Panc1 (cell line): Measurements from ENCODE around the gene FBXW8. TPM values are rescaled to one million over a fixed set of nuclear protein-coding genes. Genes with fewer than 3 reads are reported as not detected.

ENCODE experiments used
- ATAC-seq: fragments of 200-7000 bp; cut with Tn5 transposase; 2 replicates; pipeline ENCODE4 v1.9.1; 2020; ENCODE audit warnings: mild to moderate bottlenecking, moderate library complexity
- Bru-seq: library from RNA; stranded (reverse); fragments of 400-500 nt; gene quantifications from one replicate; lab custom pipeline; 2021; lab: Mats Ljungman, UMichigan
- BruChase-seq, 2 experiments: library from RNA; stranded (reverse); fragments of 400-500 nt; gene quantifications; one replicate each; lab custom pipeline; 2021; lab: Mats Ljungman, UMichigan
- BruUV-seq: library from RNA; stranded (reverse); fragments of 400-500 nt; replicated peaks from 2 replicates; lab custom pipeline; 2021; lab: Mats Ljungman, UMichigan
- CTCF ChIA-PET: fragments of 300-600 bp; sonication (Branson Sonifier 250); formaldehyde crosslinking; loops from one replicate; lab custom pipeline; 2022; ENCODE audit warnings: antibody characterized with exemption; lab: Charles Lee
- POLR2A ChIA-PET: fragments of 300-600 bp; sonication (Branson Sonifier 250); formaldehyde crosslinking; loops from one replicate; lab custom pipeline; 2022; ENCODE audit warnings: antibody characterized with exemption; lab: Charles Lee
- DNase-seq: peaks from one replicate; pipeline ENCODE4 v3.0.0-alpha.2; 2010; ENCODE audit warnings: low read depth, low spot score
- H3K27ac ChIP-seq: 2 replicates; pipeline ENCODE4 v1.5.1; 2011; ENCODE audit warnings: mild to moderate bottlenecking, low read length, inconsistent platforms
- H3K27me3 ChIP-seq: fragments of 200-500 bp; sonication (Bioruptor generic); 2 replicates; pipeline ENCODE4 v1.6.0; 2014; ENCODE audit warnings: low read length, inconsistent platforms; ENCODE audit not compliant: control insufficient read depth, insufficient read depth
- H3K36me3 ChIP-seq: fragments of 200-500 bp; sonication (Bioruptor generic); 2 replicates; pipeline ENCODE4 v1.5.1; 2014; ENCODE audit warnings: inconsistent platforms, mild to moderate bottlenecking, low read length, moderate library complexity; ENCODE audit not compliant: control insufficient read depth, insufficient read depth
- H3K4me1 ChIP-seq: 2 replicates; pipeline ENCODE4 v1.5.1; 2011; ENCODE audit warnings: inconsistent platforms, mild to moderate bottlenecking, low read length, moderate library complexity; ENCODE audit not compliant: control insufficient read depth, insufficient read depth
- H3K4me3 ChIP-seq, 2 experiments: 2 replicates each; pipeline ENCODE4 v1.5.1; 2011 to 2012; ENCODE audit warnings: low read depth in 2 of 2, low read length in 2 of 2, mild to moderate bottlenecking in 2 of 2, inconsistent platforms in 1 of 2, moderate library complexity in 1 of 2
- H3K9me3 ChIP-seq: fragments of 200-500 bp; sonication (Bioruptor generic); 2 replicates; pipeline ENCODE4 v1.5.1; 2014; ENCODE audit warnings: low read depth, mild to moderate bottlenecking, inconsistent platforms, low read length, moderate library complexity; ENCODE audit not compliant: control insufficient read depth, insufficient read depth
- CTCF ChIP-seq: fragments of 450-650 bp; IDR thresholded peaks from 2 replicates; pipeline ENCODE4 v1.5.1; 2017; ENCODE audit warnings: mild to moderate bottlenecking
- POLR2AphosphoS5 ChIP-seq: IDR thresholded peaks from 2 replicates; pipeline ENCODE4 v1.6.1; 2012; ENCODE audit warnings: mild to moderate bottlenecking, low read depth, low read length, moderate library complexity
- REST ChIP-seq, 2 experiments: IDR thresholded peaks; 2 replicates each; pipeline ENCODE4 v1.6.1; 2011 to 2012; ENCODE audit warnings: low read depth in 2 of 2, control low read depth in 1 of 2, low read length in 1 of 2, mild to moderate bottlenecking in 1 of 2, moderate library complexity in 1 of 2; ENCODE audit not compliant: insufficient read depth in 1 of 2
- SIN3A ChIP-seq: IDR thresholded peaks from 2 replicates; pipeline ENCODE4 v1.6.1; 2012; ENCODE audit warnings: low read depth, mild to moderate bottlenecking, low read length, moderate library complexity, borderline replicate concordance; ENCODE audit not compliant: insufficient read depth
- TCF7L2 ChIP-seq: IDR thresholded peaks from 2 replicates; pipeline ENCODE4 v1.6.1; 2011; ENCODE audit warnings: mild to moderate bottlenecking, low read depth, low read length, inconsistent platforms
- in situ Hi-C: cut with HindIII; loops from 2 replicates; pipeline ENCODE4 v1.10.0; 2016; ENCODE audit warnings: low sequenced_read_pairs, low pct_unique_long_range_greater_than_20kb
- intact Hi-C: fragments of 100-400 bp; cut with micrococcal nuclease; formaldehyde crosslinking; loops from one replicate; pipeline ENCODE4 v1.10.0; 2022; ENCODE audit not compliant: unreplicated experiment
- long read RNA-seq: library from polyadenylated mRNA; unstranded; transcript quantifications from one replicate; pipeline ENCODE4 v2.0.0, GENCODE V29; 2021; ENCODE audit not compliant: unreplicated experiment
- polyA plus RNA-seq: library from polyadenylated mRNA; unstranded; fragments of >200 nt; gene quantifications from one replicate; pipeline ENCODE4 v1.2.1, GENCODE V29; 2012; ENCODE audit warnings: missing spikeins; ENCODE audit not compliant: insufficient read length
- total RNA-seq: library from RNA; stranded (reverse); gene quantifications from one replicate; pipeline ENCODE4 v1.2.1, GENCODE V29; 2021; ENCODE audit not compliant: unreplicated experiment

FBXW8 gene
- total RNA-seq (18.0 TPM), Bru-seq, nascent RNA (percentile 84 among the genes with signal in this experiment), BruChase-seq, experiment 1, labeled RNA remaining after a 2-hour chase (percentile 74 among the genes with signal in this experiment), BruChase-seq, experiment 2, labeled RNA remaining after a 6-hour chase (percentile 73 among the genes with signal in this experiment)
- polyA plus RNA-seq, result 17.0 TPM
- long read RNA-seq, full-length matches to known transcripts, result 24 of 48 reads
- long read RNA-seq, partial matches to known transcripts, result 2 of 48 reads
- long read RNA-seq, other reads (novel, unspliced or antisense), result 22 of 48 reads

- no peak for DNase-seq
- intact Hi-C loops (no loop called here), in situ Hi-C loops (no loop called here)
- ATAC-seq, result peak; percentile 99
- Histone ChIP-seq H3K4me1 (peaks cover 7% of the 10 kb centered on the region), H3K27me3 (no peaks in the 10 kb centered on the region), H3K4me3 (peak within 1 kb of the TSS; percentile 76 to 82), H3K36me3 (no peaks in the 10 kb centered on the region; the same call in 1 of the 2 replicates), H3K9me3 (no peaks in the 10 kb centered on the region), H3K27ac (peak within 1 kb of the TSS; percentile 93)
- TF ChIP-seq CTCF, result no peak
- 0 out of 4 replicates have a peak, but pooled peaks of 1 of the 2 experiments have one; percentile 44 for TF ChIP-seq REST (IDR thresholded peaks at IDR 0.05; ENCODE audit: insufficient read depth in 1 of 2, low read depth in 2 of 2, low read length in 1 of 2)
- TF ChIP-seq TCF7L2, result no peak
- peak; percentile 94; the same call in 1 of the 2 replicates for TF ChIP-seq SIN3A
- TF ChIP-seq POLR2AphosphoS5, result peak; percentile 76
- CTCF ChIA-PET, result interaction anchor here (0.6 kb wide), 1 partner anchor 225 kb away, joined by 3 read pairs; no protein-coding TSS in a partner anchor
- POLR2A ChIA-PET, result interaction anchor here (0.5 to 0.7 kb wide), 4 partner anchors 38 to 954 kb away, joined by 4 to 5 read pairs (median 5); no protein-coding TSS in a partner anchor
- BruUV-seq, result no TSS peak
These were observed at the start of gene FBXW8 for GRCh38 chr12:116910645-116911451. FBXW8 (plus strand) TSS chr12:116910950; CDS start chr12:116911038, 88 bp downstream.

- 0 out of 4 replicates have a peak overlapping the region, but pooled peaks of 1 of the 2 experiments have one; percentile 7 for H3K4me3 ChIP-seq
- TF ChIP-seq SIN3A, result no peak
- no peak for TF ChIP-seq REST (IDR thresholded peaks at IDR 0.05; ENCODE audit: insufficient read depth in 1 of 2, low read depth in 2 of 2, low read length in 1 of 2)
- TF ChIP-seq TCF7L2, result no peak
- TF ChIP-seq CTCF, result no peak
- no peak for TF ChIP-seq POLR2AphosphoS5
- POLR2A ChIA-PET, result no interaction called here
- no peaks in the 10 kb centered on the region for H3K9me3 ChIP-seq
- DNase-seq (no peak), ATAC-seq (peak; percentile 40; the same call in 1 of the 2 replicates)
- CTCF ChIA-PET, result interaction anchor here (0.6 kb wide), 1 partner anchor 21 kb away, joined by 3 read pairs; no protein-coding TSS in a partner anchor
- BruUV-seq, result no TSS peak
- intact Hi-C loops, result no loop called here
- no peaks in the 10 kb centered on the region for H3K36me3 ChIP-seq
- in situ Hi-C loops, result no loop called here
- peaks cover 2% of the 10 kb centered on the region; the same call in 1 of the 2 replicates for H3K27me3 ChIP-seq
- peaks cover 18% of the 10 kb centered on the region for H3K4me1 ChIP-seq
- no peak overlapping the region for H3K27ac ChIP-seq
These were observed 49.4 kb upstream of the FBXW8 start for GRCh38 chr12:116861320-116861719.
